Stimulated activated CD8-positive, alpha-beta memory T cell treated with anti-CD3 and anti-CD28 coated beads, Interleukin-7, amount 100 ng/mL, for 24 hours (primary cell): ENCODE results near the gene FCRL2.

Source experiments
- DNase-seq: peaks from one replicate; pipeline ENCODE4 v3.0.0-alpha.2; 2020; ENCODE audit warnings: low read depth

Gene FCRL2

DNA sequence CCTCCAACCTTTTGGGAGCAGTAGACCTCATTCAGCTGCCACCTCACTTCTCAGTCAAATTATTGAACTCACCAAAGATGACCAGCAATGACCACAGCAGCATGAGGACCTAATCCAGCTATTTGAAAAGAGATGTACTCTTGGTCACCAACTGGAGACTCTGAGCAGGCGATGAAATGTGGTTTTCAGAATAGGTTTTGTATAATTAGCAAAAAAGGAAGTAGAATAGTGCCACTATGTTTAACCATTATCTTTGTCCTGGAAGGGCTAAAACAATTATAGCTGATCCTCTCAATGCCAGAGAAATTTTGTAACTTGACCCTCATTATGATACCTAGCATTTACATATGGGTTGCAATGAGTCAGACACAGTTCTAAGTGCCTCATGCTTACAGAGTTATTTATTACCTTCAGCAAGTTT, at the start of gene FCRL2:
FCRL2 (minus strand) TSS at position 162 of the 421 bp plus-strand sequence; CDS start at position 103, 59 bp downstream.
- no peak for DNase-seq

- DNase-seq: no peak
These were observed 43.4 kb upstream of the FCRL2 start for GRCh38 chr1:157820299-157820698.

GRCh38 chr1:157819896-157820295, 43.0 kb upstream of the FCRL2 start, which contains the start of gene FCRL1:
Gene FCRL1 (minus strand): TSS chr1:157820120. CDS start chr1:157820037, 83 bp downstream.
- no peak for DNase-seq

DNA sequence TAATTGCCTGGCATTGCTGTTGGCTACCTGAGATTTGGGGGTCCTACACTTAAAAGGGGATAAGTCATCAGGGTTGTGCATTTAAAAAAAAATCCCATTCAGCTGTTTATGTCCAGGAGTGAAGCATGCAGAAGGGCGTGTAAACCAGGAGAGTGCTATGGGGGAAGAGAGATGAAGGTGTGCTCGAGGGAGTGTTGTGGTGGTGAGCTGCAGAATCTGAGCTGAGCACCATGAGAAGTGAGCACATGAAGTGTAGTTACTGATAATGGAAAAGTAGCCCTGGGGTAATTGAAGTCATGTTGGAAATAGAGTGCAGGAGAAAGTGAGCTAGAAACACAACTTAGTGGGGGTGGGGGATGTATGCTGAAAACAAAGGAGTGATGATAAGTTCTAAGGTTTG, 42.3 kb upstream of the FCRL2 start:
- no peak for DNase-seq

GRCh38 chr1:157813269-157813668, 36.3 kb upstream of the FCRL2 start:
- DNase-seq: no peak

- no peak for DNase-seq
These were observed 29.7 kb upstream of the FCRL2 start for GRCh38 chr1:157806431-157807149.

GRCh38 chr1:157803851-157804250, 26.9 kb upstream of the FCRL2 start:
- no peak for DNase-seq

DNA sequence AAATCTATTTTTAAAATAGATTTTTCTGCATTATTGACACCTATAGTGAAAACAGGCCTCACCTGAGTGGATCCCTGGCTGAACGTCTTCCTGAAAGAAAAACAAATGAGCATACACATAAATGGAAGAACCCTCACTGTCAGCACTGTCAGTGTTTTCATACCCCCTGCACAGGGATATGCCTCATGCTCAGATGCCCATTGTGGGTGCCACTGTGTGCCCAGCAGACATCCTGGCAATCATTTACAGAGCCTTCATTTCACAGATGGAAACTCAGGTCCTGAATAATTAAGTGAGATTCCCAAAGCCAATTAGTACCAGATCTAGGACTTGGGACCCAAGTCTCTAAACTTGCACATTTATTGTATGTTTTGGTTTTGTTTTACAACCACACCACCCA, 23.1 kb upstream of the FCRL2 start:
- no peak for DNase-seq

- no peak for DNase-seq
These were observed 21.3 kb upstream of the FCRL2 start for GRCh38 chr1:157798211-157798610.

DNA sequence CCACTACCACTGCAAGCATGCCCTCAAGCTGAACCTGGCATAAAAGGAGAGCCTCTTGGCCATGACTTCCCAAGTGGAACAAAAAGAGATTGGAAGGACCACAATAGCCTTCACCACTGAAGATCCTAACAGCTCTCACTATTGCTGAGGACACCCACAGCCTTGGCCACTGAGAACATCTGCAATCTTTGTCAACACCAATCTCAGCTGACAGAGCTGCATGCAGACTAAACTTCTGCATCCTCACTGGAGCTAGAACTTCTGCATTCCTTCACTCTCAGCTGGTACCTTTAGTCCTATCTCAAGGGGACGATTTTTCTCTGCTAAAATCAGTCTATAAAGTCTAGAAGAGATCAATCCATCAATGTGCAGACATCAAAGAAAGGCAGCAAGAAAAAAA, 8.3 kb upstream of the FCRL2 start:
- no peak for DNase-seq

GRCh38 chr1:157784801-157785200, 7.9 kb upstream of the FCRL2 start:
- DNase-seq: no peak

- DNase-seq: no peak
These were observed 6.0 kb upstream of the FCRL2 start for GRCh38 chr1:157782931-157783330.

- no peak for DNase-seq
These were observed 4.1 kb upstream of the FCRL2 start for GRCh38 chr1:157781048-157781447.

GRCh38 chr1:157775101-157775870, 1.6 kb downstream of the FCRL2 start:
- DNase-seq: no peak

DNA sequence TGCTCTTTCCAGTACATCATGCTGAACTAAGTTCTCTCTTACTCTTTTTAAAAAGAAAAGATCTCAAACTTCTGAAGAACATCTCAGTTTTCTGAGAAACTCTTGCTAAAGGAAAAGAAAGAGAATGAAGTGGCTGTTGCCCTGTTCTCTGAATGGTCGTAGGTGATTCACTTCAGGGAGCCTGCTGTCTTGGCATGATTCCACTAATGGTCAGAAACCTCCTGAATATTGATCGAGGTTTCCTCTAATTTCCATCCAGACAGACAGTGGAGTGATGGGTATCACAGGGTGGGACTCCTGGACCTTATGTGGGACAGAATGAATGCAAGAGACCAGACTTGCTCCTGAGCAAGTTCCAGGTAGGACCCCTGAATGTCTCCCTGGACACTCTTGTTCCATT, 2.5 kb downstream of the FCRL2 start:
- DNase-seq: no peak

- no peak for DNase-seq
These were observed 3.2 kb downstream of the FCRL2 start for GRCh38 chr1:157773493-157774350.

DNA sequence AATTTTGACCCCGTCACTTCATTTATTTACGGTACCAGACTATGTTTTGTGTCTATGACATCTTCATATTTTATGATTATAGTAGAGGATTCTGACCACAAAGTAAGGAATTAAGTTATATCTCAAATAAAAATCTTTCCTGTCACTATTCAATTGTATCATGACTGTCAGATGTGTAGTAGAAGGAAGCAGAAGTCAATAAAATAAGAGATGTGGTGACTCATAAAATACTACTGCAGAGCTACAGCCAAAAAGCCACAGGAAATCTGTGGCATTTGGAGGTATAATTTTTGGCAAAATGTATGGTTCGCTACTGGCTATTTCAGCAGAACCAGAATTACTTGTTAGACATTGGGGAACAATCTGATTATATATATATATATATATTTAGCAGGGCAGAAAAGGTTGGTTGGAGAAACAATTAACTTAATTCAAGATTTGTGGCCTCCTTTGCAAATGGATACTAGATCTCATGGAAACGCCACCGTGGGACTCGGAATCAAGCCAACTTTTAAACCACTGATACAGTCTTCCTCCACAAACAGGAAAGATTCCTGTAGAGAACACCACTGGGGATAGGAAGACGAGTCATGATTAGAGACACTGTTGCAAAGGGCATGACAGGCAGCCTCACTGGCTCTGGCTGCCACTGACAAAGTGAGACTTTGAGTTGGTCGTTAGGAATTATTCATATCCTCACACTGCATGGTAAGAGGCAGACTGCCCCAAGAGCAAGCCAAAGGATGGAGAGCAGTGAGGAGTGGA, 5.1 kb downstream of the FCRL2 start:
- no peak for DNase-seq

DNA sequence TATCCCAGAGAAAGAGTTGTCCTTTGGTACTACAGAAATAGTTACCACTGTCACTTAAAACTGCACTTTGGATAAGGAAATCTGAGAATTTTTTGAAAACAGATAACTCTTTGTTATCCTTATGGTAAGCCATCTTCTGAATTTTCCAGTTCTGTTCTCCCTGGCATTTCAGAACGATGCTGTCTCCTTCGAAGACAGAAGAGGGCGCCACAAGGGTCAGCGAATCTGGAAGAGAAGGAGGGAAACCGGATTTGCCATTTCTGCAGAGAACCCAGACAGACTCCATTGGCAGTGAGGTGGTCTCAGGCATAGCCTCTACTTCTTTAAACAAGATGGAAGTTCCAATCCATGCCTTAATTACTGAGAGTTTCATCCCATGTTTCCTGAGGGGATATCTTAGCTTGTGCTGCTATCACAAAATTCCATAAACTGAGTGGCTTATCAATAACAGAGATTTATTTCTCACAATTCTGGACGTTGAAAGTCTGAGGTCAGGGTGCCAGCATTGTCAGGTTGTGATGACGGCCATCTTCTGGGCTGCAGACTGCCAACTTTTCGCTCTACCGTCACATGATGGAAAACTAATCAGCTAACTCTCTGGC, 6.4 kb downstream of the FCRL2 start:
- no peak for DNase-seq

GRCh38 chr1:157766792-157767191, 10.1 kb downstream of the FCRL2 start:
- DNase-seq: no peak

- DNase-seq: no peak
These were observed 18.9 kb downstream of the FCRL2 start for GRCh38 chr1:157758018-157758417.

DNA sequence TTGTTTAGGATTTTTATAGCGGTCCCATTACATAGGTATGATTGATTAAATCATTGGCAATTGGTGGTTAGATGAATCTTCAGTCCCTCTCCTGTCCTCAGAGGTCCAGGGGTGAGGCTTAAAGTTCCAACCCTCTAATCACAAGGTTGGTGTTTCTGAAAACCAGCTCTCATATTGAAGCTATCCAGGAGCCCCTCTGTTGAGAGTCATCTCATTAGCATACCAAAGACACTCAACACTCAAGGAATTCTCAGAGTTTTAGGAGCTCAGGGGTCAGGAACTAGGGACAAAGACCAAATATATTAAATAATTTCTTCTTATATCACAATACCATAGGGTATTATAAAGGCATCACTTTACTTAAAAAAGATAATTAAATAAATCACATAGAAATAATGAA, 23.3 kb downstream of the FCRL2 start:
- DNase-seq: no peak
